Adrenal gland (tissue), 5 donors: Measurements from ENCODE around the gene GNPDA1.
A peak's percentile ranks its signal among the peaks of the same experiment; 100 is the strongest.

Source experiments
- CTCF ChIP-seq, 6 experiments: fragments of 450-650 bp in 4 of 6; fragments of 200-600 bp in 2 of 6; sonication (generic) in 1 of 6; IDR thresholded peaks; 1 replicate in 5 of 6; 2 replicates in 1 of 6; pipeline versions ENCODE4 v1.5.1 to v1.8.0; 2016 to 2021; ENCODE audit warnings: antibody characterized with exemption in 6 of 6, mild to moderate bottlenecking in 2 of 6, moderate library complexity in 1 of 6
- POLR2A ChIP-seq, 2 donors: fragments of 450-650 bp; IDR thresholded peaks; one replicate each; pipeline ENCODE4 v1.6.1; 2017; ENCODE audit warnings: antibody characterized with exemption in 2 of 2, mild to moderate bottlenecking in 2 of 2, moderate library complexity in 1 of 2
- donor health status: DM: no; HTN: no; CAD: no.

- TF ChIP-seq CTCF (IDR thresholded peaks at IDR 0.05) (peak in 1 of 6 experiments; percentile 7), POLR2A (IDR thresholded peaks at IDR 0.05) (peak in 1 of 2 donors; percentile 42)
Measured at GRCh38 chr5:141958113-141958512, 54.7 kb downstream of the GNPDA1 start, which contains the start of gene PCDH12.
